HG03469 (cell line): ENCODE results near the gene KIAA1958.
"Not testable (repeated sequence)": the region's sequence is repeated elsewhere in the genome, so short reads cannot be mapped to it uniquely, and the experiment has no call there.

ENCODE experiments used
- ATAC-seq: cut with Tn5 transposase; IDR thresholded peaks from one replicate; pipeline ENCODE4 v1.9.1; 2021; ENCODE audit warnings: mild to moderate bottlenecking, moderate library complexity, moderate number of reproducible peaks; ENCODE audit not compliant: unreplicated experiment

Gene KIAA1958

DNA sequence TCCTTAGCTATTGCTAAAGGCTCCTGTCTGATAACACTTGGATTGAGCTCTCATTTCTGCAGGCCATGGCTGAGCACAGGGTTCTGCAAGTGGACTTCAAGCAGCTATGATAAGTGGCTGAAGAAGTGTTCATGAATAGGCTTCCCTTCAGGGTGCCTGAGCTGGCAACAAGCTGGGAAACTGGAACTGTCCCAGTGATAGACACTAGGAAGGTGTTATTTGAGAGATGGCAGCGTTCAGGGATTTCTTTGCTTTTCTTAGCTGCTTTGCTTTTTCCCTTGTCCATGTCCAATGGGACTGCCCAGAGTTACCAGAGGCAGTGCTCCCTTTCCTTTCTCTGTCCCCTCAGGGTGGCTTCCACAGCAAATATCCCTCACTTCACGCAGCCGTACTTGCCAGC, 155.5 kb downstream of the KIAA1958 start:
- no peak for ATAC-seq

DNA sequence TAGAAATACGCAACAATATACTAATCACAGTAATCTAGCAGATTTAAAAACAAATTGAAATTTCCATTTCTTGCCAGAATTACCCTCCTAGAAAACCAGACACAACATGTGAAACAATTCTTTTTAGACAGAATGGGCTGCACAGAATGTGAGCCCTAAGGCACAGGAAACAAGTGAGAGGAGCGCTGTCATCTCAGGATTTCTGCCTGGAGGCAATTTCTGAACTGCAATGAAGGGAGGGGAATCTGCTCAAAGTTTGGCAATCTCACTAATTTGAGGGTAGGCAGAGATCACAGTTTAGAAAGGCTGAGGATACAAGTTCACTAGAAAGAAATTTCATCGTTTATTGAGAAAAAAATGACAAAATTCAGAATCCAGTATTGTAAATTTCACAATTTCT, 161.0 kb downstream of the KIAA1958 start:
- no peak for ATAC-seq

DNA sequence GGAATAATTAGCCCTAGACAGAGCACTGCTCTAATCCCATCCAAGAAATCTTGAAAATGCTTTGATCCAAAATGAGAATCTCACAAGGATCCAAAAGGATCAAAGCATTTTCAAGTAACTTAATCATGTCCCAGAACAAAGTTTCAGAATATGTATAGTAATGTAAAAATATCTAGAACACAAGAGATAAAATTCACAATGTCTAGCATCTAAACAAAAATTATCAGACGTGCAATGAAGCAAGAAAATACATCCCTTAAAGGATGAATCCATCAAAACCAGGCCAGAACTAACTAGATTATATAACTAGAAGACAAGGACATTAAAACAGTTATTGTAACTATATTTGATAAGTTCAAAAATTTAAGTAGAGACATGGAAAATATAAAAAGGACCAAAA, 162.0 kb downstream of the KIAA1958 start:
- ATAC-seq = no peak

DNA sequence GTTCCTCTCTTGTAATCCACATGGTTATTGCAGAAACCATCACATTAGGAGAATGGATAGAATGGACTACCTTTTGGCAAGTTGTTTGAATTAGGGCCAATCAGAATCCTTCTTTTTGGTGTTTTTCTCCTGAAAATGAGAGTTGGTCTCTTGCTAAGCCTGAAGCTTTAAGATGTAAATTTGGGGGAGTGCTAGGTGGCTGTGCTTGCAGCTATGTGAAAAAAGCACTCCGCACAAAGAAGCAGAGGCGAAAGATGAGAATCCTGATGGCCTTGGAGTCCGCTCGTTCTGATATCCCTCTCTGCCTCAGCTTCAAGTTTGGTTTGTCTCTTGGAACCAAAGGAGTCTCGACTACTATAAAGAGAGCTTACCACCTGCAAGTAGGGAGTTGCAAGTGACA, 167.7 kb downstream of the KIAA1958 start:
- ATAC-seq = no peak

DNA sequence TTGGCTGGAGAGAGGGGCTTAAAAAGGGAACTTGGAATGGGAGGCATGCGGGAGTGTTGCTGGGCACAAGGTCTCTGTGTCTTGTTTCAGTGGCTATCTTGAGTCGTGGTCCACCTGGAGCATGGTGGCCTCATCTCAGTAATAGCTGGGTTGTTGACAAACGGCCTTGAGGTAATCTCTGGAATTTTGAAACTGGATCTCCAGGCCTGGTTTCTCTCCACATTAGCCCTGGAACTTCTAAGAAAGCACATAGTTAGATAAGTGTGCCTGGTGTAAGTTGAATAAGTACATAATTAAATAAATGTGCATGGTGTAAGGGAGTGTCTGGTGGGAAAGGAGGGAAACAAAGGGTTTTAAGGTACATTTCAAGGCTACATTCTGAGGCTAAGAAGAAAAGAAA, 169.0 kb downstream of the KIAA1958 start:
- no peak for ATAC-seq

DNA sequence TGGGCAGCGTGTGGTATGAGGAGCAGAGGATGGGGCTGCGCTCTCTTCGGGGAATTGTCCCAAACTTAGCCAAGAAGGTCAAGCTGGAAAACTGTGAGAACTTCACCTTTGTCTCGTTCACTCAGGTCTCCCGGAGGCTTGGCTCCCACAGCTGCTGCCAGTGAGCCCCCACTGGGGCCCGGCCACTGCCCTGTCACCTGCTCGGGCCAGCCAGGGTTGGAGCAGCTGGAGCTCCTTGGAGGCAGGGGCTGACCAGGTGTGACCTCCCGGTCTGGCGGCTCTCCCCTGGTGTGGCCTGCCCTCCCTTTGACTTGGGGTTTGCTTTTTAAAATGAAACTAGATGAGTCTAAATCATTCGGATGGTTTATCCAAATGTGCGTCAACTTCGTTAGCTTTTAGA, 173.3 kb downstream of the KIAA1958 start:
- no peak for ATAC-seq

DNA sequence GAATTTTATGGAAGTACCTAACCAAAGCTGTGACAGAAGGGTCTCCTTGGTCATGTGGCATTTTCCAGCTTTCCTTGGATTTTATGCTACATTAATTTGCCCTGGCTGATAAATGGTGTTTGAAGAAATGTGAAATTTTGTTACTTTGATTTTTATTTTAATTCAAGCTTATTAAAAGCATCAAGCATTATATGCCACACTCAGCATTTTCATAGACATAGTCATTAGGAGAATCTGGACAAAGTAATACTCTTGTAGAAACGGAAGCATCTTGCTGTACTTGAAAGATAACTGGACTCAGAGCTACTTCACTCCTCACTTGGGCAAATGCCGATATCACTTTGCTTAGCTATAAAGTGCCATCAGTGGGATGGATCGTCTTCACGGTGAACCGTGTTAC, 177.1 kb downstream of the KIAA1958 start:
- no peak for ATAC-seq

DNA sequence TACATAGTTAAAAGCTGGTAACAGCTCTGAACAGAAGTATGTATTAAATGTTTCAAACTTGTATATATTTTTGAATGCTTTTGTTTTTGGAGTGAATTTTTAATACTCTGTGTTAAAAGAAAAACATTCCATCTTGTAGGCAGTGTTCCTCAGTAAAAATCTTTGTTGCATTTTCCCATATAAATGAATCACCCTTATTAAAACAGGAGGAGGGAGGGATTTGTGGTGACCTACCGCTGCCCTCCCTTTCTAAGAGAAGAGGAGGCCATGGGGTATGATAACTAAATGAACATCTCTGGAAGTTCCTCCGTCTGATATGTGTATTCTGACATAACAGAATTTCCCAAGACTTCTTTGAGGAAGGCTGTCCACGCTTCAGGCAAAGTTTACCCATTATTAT, 177.9 kb downstream of the KIAA1958 start:
- no peak for ATAC-seq

DNA sequence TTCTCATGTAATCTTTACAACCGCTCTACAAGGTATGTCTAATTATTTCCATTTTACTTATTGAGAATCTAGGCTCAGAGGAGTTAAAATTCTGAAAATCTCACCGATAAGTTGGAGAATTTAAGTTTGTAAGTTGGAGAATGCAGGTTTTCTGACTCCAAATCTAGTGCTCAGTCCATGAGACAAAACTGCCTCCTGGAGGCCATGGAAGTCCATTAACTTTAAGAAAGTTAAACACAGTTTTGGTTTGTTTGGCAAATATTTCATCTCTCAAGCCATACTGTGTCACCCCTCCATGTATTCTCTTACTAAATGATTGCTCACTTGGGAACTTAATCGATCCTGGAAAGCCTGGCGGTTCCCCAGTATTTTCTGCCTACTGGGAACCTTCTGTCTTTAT, 178.7 kb downstream of the KIAA1958 start:
- no peak for ATAC-seq

DNA sequence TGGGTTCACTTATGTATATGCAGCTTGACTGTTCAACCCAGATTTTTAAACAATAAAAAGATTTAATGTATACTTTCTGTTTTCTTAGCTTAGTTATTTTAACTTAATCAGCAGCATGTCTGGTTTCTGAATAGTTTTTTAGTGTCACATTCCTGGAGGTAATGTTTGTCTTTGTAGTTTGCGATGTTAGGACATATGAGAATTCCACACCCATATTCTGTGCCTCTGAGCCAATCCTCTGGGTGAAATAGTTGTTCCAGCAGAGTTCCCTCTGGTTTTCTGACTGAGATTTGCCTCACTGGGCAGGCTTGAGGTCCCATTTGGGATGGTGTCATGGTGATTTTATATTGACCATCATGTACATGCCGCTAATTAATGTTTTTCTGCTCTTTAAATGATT, 182.7 kb downstream of the KIAA1958 start:
- no peak for ATAC-seq

DNA sequence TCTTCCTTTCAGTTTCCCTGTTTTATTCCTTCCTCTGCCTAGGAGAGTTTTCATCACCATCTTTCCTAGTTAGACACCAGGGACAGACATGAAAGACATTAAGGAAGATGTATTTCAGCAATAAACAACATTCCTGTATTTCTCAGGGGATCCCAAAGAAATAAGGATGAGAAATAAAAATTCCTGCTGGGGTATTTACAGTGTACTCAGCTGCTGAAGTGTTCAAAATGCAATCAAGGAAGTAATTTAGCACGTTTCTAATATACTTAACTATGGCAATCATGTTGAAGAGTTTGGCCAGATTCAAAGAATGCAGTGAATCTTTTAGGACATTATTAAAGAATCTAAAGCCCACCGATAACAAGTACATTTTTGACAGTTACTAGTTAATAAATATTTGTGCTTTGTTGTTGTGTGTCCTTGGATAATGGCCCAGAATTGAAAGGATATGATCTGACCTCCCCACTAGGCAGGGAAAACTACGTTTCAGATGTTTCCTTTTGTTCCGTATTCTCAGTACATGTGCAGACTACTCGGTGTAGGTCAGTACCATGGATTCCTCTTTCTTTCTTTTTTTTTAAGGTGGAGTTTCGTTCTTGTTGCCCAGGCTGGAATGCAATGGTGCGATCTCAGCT, 184.5 kb downstream of the KIAA1958 start:
- ATAC-seq = no peak

DNA sequence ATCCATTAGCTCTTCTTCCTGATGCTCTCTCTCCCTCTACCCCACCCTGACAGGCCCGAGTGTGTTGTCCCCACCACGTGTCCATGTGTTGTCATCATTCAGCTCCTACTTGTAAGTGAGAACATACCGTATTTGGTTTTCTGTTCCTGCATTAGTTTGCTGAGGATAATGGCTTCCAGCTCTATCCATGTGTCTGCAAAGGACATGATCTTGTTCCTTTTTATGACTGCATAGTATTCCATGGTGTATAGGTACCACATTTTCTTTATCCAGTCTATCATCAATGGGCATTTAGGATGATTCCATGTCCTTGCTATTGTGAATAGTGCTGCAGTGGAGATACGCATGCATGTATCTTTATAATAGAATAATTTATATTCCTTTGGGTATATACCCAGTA, 186.6 kb downstream of the KIAA1958 start:
- ATAC-seq = not testable (repeated sequence)

DNA sequence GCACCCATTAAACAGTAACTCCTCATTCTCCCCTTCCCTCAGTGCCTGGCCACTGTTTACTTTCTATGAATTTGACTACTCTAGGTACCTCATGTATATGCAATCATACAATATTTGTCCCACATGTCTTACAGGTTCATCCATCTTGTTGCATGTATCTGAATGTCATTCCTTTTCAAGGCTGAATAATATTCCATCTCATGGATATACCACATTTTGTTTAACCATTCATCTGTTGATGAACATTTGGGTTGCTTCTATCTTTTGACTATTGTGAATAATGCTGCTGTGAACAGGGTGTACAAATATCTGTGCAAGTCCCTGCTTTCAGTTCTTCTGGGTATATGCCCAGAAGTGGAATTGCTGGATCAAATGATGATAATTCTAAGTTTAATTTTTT, 190.4 kb downstream of the KIAA1958 start:
- ATAC-seq = no peak

DNA sequence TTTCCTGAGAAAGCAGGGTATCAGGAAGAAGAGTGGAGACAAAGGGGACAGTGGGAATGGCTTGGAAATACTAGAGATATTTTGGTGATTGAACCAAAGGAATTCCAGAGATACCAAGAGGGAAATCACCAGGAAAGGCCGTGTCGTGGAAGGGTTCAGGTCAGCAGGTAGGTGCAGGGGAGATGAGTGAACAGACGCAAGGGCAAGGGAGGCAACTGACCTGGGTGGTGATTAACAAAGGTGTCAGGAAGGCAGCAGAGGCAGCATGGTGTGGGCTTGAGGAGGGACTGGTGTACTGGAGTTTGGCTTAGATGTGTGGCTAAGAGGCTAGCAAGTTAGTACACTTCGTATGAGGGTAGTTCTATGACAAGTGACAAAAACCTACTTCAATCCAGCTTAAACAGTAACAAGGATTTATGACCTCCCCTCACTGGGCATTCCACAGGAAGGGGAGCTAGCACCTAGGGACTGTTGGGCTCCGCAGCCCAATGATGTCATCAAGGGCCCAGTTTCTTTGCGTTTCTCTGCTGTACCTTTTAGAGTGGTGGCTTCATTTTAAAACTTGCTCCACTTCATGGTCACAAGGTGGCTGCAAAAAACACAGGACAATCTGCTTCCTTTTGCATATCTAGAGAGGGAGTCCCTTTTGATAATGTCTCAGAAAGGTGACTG, 194.2 kb downstream of the KIAA1958 start:
- ATAC-seq = no peak

DNA sequence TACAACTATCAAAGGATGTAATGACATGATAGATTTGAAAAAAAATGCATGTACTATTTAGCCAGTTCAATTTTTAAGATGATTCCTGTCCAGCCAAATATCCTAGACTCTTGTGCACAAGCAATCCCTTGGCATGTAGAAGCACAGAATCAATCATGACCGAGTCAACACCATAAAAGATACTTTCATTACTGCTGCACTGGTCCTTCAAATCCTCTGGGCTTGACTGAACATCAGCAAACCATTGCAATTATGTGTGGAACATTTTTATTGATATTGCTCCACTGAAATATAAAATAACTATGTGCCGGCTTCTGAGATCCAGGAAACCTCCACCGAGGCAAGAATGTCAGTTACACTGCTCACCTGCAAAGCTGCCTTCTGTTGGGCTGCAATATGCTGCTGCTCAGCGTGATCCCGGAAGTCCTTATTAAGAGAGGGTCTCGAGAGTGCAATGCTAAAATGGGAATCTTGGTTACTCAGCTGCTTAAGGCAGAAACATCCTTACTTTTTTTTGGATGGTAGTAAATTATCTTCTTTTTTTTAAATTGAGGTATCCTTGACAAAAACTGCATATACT, 202.6 kb downstream of the KIAA1958 start:
- no peak for ATAC-seq

DNA sequence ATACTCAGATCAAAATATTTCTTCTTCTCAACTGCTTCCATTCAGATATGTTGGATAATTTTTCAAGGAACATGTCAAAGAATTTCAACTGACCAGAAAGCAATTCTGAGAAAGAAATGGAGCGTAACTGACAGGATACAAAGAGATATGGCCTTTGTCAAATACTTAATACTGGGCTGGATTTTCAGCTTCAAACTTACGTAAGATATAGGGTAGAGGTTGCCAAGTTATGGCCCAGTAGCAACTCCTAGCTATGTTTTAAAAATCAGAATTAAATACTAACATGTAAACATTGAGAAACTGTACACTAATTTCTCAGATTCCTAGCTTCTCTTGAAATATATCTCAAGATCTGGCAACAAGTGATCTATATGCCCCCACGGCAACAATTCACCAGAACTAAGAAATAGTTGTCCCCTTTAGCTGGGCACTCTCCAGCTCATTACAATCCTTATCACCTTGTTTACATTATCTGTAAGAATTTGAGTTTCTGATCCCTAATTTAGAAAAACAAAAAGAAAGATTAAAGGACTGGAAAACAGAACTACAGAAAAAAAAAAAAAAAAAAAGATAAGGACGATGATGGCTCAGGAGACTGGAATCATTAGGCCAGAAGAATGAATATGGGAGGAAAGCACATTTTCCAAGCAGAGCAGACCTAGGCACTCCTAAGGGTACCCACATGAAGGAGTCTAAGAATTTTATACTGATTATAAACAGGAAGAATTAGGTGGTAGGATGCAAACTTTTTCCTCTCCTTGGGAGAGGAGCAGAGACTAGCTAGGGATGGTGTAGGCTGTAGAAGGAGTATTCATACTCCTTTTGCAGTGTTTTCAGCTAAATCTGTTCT, 208.3 kb downstream of the KIAA1958 start:
- no peak for ATAC-seq

DNA sequence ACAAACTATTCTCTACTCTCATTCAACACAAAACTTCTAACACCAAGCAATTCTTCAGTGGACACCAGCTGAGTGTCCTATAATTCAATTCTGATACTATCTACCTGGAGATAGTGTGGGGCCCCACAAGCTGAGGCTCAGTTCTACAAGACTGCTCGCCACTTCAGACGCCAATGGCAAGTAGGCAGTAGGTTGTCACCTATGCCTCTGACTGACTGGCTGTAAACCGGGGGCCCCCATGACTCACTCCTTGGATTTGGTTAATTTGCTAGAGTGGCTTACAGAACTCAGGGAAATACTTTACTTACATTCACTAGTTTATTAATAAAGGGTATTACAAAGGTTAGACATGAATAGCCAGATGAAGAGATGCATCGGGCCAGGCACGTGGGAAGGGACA, 209.8 kb downstream of the KIAA1958 start:
- no peak for ATAC-seq

DNA sequence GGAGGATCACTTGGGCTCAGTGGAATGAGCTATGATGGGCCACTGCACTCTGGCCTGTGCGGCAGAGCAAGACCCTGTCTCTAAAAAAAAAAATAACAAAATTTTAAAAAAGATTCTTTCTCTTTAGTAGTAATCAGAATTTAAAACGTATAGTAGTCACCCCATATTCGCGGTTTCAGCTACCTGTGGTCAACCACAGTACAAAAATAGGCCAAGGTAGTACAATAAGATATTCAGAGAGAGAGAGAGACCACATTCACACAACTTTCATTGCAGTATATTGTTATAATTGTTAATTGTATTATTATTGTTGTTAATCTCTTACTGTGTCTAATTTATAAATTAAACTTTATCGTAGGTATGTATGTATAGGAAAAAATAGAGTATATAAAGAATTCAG, 212.6 kb downstream of the KIAA1958 start:
- ATAC-seq = peak; percentile 75

DNA sequence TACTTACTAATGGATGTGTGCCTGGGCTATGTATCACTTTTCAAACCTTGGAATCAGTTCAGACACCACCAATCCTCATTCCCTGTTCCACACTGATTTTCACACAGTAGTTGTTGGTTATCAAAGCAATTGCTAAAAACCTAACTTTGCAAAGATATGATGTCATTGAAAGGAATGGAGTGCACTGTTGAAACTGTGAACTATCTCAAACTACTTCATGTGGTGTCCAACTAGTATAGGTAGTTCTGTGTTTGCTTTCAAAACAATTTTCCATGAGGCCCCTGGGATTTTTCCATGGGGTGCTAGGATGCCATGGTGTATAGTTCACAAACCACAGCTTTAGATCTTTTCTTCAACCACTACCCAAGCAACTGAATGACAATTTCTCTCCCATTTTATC, 213.5 kb downstream of the KIAA1958 start:
- no peak for ATAC-seq

DNA sequence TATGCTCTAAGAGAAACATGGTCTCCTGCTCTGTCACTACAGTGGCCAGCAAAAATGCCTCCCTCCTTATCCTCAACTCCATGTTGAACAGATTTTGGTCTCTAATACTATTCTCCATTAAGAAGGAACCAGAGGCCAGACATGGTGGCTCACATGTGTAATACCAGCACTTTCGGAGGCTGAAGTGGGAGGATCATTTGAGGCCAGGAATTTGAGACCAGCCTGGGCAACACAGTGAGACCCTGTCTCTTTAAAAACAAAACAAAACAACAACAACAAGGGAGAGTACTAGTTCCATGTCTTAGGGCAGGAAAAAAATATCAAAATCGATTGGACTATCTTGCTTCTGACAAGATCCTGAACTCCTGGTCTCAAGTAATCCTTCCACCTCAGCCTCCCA, 216.7 kb downstream of the KIAA1958 start:
- no peak for ATAC-seq

DNA sequence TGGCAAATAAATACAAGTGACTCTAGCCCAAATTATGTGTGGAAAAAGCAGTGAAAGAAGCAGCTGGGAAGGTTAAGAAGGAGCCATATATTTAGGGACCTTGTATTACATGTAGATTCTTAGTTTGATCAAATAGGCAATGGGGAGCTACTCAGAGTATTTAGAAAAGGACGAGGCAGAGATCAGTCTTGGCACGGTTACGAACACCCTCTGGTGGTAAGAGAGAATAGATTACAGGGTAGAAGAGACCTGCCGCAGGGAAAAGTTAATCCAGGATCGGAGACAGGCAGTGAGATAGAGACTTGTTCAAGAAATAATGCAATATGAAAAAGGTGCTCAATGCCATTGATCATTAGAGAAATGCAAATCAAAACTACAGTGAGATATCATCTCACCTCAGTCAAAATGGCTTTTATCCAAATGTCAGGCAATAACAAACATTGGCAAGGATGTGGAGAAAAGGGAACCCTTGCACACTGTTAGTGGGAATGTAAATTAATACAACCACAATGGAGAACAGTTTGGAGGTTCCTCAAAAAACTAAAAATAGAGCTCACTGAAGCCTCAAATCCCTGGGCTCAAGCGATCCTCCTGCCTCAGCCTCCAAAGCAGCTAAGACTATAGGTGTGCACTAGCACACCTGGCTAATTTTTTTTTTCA, 219.3 kb downstream of the KIAA1958 start:
- no peak for ATAC-seq
